Measurements from ENCODE around the gene DNASE1L3.

DNA sequence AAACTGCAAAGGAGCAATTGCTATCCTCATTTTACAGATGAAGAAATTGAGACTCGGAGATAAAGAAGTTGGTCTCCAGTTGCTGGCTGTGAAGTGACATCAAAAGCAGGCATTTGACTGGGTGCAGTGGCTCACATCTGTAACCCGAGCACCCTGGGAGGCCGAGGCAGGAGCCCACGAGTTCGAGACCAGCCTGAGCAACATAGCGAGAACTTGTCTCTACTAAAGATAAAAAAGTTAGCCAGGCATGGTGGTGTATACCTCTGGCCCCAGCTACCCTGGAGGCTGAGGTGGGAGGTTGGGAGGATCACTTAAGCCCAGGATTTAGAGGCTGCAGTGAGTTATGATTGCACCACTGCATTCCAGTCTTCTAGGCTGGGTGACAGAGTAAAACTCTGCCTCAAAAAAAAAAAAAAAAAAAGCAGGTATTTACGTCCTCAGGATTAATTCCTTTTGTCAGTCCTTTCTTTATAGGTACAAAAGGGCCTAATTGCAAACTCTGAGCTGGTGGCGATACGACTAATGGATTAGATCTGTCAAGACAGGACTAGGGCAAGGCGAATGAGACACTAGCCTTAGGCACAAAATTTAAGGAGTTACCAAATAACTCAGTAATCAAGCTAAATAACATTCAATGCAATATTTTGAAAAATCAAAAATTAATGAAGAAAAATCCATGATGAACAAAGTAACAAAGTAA lies 5.9 kb upstream of the DNASE1L3 start:
- TF ChIP-seq, protein P1, sequence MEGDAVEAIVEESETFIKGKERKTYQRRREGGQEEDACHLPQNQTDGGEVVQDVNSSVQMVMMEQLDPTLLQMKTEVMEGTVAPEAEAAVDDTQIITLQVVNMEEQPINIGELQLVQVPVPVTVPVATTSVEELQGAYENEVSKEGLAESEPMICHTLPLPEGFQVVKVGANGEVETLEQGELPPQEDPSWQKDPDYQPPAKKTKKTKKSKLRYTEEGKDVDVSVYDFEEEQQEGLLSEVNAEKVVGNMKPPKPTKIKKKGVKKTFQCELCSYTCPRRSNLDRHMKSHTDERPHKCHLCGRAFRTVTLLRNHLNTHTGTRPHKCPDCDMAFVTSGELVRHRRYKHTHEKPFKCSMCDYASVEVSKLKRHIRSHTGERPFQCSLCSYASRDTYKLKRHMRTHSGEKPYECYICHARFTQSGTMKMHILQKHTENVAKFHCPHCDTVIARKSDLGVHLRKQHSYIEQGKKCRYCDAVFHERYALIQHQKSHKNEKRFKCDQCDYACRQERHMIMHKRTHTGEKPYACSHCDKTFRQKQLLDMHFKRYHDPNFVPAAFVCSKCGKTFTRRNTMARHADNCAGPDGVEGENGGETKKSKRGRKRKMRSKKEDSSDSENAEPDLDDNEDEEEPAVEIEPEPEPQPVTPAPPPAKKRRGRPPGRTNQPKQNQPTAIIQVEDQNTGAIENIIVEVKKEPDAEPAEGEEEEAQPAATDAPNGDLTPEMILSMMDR (conservative IDR thresholded peaks at IDR 0.05), result no peak
- no peak for TF ChIP-seq ZFX (IDR thresholded peaks at IDR 0.05)

Measured in C4-2B (cell line).